ENCODE results near the gene CFAP92. TPM values are rescaled to one million over a fixed set of nuclear protein-coding genes. Genes with fewer than 3 reads are reported as not detected.

Gene CFAP92
- total and polyA plus RNA-seq, 2 donors (not counting 1 experiment from before 2014, with no cell fraction given) = not detected

DNA sequence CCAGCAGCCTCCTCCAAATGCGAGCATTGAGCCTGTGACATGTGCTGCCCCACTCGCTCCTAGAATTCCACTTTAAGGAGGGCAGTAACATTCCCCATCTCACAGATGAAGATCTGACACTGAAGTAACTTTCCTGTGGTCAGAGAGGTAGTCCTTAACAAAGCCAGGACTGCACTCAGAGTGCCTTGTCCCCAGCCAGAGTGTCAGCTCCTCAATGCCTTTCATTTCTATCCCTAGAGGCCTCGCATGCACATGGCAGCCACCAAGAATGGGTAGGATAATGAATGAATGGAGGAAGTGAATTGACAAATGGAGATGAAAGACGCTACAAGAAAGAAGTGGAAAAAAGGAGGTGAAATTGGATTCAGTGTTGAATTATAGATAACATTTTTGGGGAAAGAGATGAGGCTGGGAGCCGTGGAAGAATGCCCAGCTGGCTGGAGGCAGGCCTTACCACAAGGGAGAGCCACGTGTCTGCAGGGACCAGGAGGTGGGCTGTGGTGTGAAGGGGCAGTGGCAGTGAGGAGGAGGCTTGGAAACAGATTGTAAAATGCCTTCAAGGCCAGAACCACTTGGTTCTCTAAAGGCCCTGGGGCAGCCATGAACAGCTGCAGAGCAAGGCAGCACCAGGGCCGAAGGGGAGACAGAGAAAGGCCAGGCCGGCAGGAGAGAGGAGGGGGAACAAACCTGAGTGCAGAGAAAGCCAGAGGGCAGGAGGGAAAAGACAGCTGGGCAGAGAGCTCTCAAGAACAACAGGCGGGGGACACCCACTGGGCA lies 10.4 kb downstream of the CFAP92 start:
- Mint-ChIP-seq H3K4me3 (no peak overlapping the region), H3K9me3 (ENCODE audit: insufficient read depth) (no peaks in the 10 kb centered on the region), H3K27ac (no peak overlapping the region), H3K4me1 (peaks cover 2% of the 10 kb centered on the region), H3K27me3 (peaks cover 11% of the 10 kb centered on the region)
- Histone ChIP-seq H4K20me1 (ENCODE audit: control insufficient read depth, insufficient read depth, low read length, poor library complexity, severe bottlenecking) (no peaks in the 10 kb centered on the region), H3K79me2 (ENCODE audit: control insufficient read depth, insufficient read depth, low read length) (no peaks in the 10 kb centered on the region), H3K9me3 (ENCODE audit: control extremely low read depth in 1 of 3, control insufficient read depth in 2 of 3, insufficient read depth in 1 of 3, low read length in 2 of 3) (no peaks in the 10 kb centered on the region), H3K27me3 (replicated peaks in 1 of 4; ENCODE audit: control extremely low read depth in 1 of 4, control insufficient read depth in 3 of 4, insufficient read depth in 4 of 4, low read length in 3 of 4) (peaks cover 0 to 3% (median 0%) of the 10 kb centered on the region in 4 experiments), H3K27ac (ENCODE audit: low read length in 2 of 2) (no peak overlapping the region), H2AFZ (ENCODE audit: insufficient read depth, low read depth, low read length, poor library complexity, severe bottlenecking) (no peak overlapping the region), H3K4me3 (ENCODE audit: control extremely low read depth in 1 of 5, extremely low read depth in 1 of 5, insufficient read depth in 1 of 5, low read depth in 2 of 5, low read length in 4 of 5) (no peak overlapping the region), H3K36me3 (replicated peaks in 1 of 2; ENCODE audit: control extremely low read depth in 1 of 2, control insufficient read depth in 1 of 2, extremely low read depth in 1 of 2, insufficient read depth in 2 of 2, low read length in 1 of 2) (no peaks in the 10 kb centered on the region), H3K4me2 (replicated peaks; ENCODE audit: low read depth, low read length, poor library complexity, severe bottlenecking) (no peak overlapping the region), H3K9ac (ENCODE audit: low read length) (no peak overlapping the region), H3K4me1 (ENCODE audit: control insufficient read depth in 2 of 2, insufficient read depth in 2 of 2, low read length in 2 of 2) (no peaks in the 10 kb centered on the region)
- ATAC-seq (ENCODE audit: low read depth) (no peak), DNase-seq (no peak)
- POLR2A ChIA-PET = interaction anchor here (0.6 kb wide), 1 partner anchor 846 kb away, joined by 8 read pairs; no protein-coding TSS in a partner anchor
- WGBS (ENCODE audit: insufficient coverage) = 94% methylated on average over 7 of the region's 9 CpGs
- CTCF ChIA-PET = no interaction called here
- intact Hi-C loops (cut with micrococcal nuclease) = no loop called here
- TF ChIP-seq, protein P1, sequence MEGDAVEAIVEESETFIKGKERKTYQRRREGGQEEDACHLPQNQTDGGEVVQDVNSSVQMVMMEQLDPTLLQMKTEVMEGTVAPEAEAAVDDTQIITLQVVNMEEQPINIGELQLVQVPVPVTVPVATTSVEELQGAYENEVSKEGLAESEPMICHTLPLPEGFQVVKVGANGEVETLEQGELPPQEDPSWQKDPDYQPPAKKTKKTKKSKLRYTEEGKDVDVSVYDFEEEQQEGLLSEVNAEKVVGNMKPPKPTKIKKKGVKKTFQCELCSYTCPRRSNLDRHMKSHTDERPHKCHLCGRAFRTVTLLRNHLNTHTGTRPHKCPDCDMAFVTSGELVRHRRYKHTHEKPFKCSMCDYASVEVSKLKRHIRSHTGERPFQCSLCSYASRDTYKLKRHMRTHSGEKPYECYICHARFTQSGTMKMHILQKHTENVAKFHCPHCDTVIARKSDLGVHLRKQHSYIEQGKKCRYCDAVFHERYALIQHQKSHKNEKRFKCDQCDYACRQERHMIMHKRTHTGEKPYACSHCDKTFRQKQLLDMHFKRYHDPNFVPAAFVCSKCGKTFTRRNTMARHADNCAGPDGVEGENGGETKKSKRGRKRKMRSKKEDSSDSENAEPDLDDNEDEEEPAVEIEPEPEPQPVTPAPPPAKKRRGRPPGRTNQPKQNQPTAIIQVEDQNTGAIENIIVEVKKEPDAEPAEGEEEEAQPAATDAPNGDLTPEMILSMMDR (IDR thresholded peaks at IDR 0.05) = no peak
- TF ChIP-seq EZH2 (IDR thresholded peaks at IDR 0.05; ENCODE audit: borderline replicate concordance, insufficient read depth, low read depth, low read length, poor library complexity, severe bottlenecking) = no peak

DNA sequence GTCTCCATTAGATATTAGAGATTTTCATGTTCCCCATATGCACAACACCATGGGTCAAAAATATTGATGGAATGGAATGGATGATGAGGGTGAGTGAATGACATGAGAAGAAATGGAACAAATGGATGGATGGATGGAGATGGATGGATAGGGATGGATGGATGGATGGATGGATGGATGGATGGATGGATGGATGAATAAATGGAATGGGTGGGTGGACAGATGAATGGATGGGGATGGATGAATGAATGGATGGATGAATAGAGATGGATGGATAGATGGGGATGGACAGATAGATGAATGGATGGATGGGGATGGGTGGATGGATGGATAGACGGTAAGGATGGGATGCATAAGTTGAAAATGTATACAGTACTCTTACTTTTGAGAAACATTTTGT lies 18.6 kb downstream of the CFAP92 start:
- intact Hi-C loops (cut with micrococcal nuclease) = loop anchor here (2.0 to 10.0 kb wide), 2 partner anchors 20 to 170 kb away; partner anchors contain the start of gene CFAP92
- H3K4me1 ChIP-seq (ENCODE audit: control insufficient read depth in 2 of 2, insufficient read depth in 2 of 2, low read length in 2 of 2) = peaks cover 12 to 14% of the 10 kb centered on the region in 2 donors

More for the DNA sequence above, 18.6 kb downstream of the CFAP92 start:
- CTCF ChIA-PET = interaction anchor here (0.7 kb wide), 1 partner anchor 30 kb away, joined by 3 read pairs; no protein-coding TSS in a partner anchor
- no peak overlapping the region for H3K27ac ChIP-seq (ENCODE audit: low read length in 2 of 2)
- POLR2A ChIA-PET = no interaction called here
- Mint-ChIP-seq H3K4me1 (peaks cover 13% of the 10 kb centered on the region), H3K27ac (no peak overlapping the region), H3K27me3 (peaks cover 20% of the 10 kb centered on the region), H3K9me3 (ENCODE audit: insufficient read depth) (no peaks in the 10 kb centered on the region), H3K4me3 (no peak overlapping the region)
- H3K9me3 ChIP-seq (ENCODE audit: control extremely low read depth in 1 of 3, control insufficient read depth in 2 of 3, insufficient read depth in 1 of 3, low read length in 2 of 3) = no peaks in the 10 kb centered on the region
- H3K27me3 ChIP-seq (replicated peaks in 1 of 4; ENCODE audit: control extremely low read depth in 1 of 4, control insufficient read depth in 3 of 4, insufficient read depth in 4 of 4, low read length in 3 of 4) = peaks cover 0 to 9% (median 4%) of the 10 kb centered on the region in 4 experiments
- no peaks in the 10 kb centered on the region for H4K20me1 ChIP-seq (ENCODE audit: control insufficient read depth, insufficient read depth, low read length, poor library complexity, severe bottlenecking)
- no peak overlapping the region for H3K9ac ChIP-seq (ENCODE audit: low read length)
- WGBS (ENCODE audit: insufficient coverage) = 100% methylated on average over 1 of the region's 1 CpG
- no peak overlapping the region for H3K4me2 ChIP-seq (replicated peaks; ENCODE audit: low read depth, low read length, poor library complexity, severe bottlenecking)
- ATAC-seq (ENCODE audit: low read depth) (no peak), DNase-seq (no peak)
- no peak overlapping the region for H2AFZ ChIP-seq (ENCODE audit: insufficient read depth, low read depth, low read length, poor library complexity, severe bottlenecking)
- no peak overlapping the region for H3K4me3 ChIP-seq (ENCODE audit: control extremely low read depth in 1 of 5, extremely low read depth in 1 of 5, insufficient read depth in 1 of 5, low read depth in 2 of 5, low read length in 4 of 5)
- H3K79me2 ChIP-seq (ENCODE audit: control insufficient read depth, insufficient read depth, low read length) = no peaks in the 10 kb centered on the region
- TF ChIP-seq, protein P1 (IDR thresholded peaks at IDR 0.05) = no peak
- TF ChIP-seq EZH2 (IDR thresholded peaks at IDR 0.05; ENCODE audit: borderline replicate concordance, insufficient read depth, low read depth, low read length, poor library complexity, severe bottlenecking) = no peak
- H3K36me3 ChIP-seq (replicated peaks in 1 of 2; ENCODE audit: control extremely low read depth in 1 of 2, control insufficient read depth in 1 of 2, extremely low read depth in 1 of 2, insufficient read depth in 2 of 2, low read length in 1 of 2) = no peaks in the 10 kb centered on the region

Measured in B cell (primary cell).